Uterus (tissue), 4 donors: Measurements from ENCODE around the gene ADAMTS10. TPM values are rescaled to one million over a fixed set of nuclear protein-coding genes. Genes with fewer than 3 reads are reported as not detected.
"Not testable (repeated sequence)": the region's sequence is repeated elsewhere in the genome, so short reads cannot be mapped to it uniquely, and the experiment has no call there.

ENCODE experiments used
- DNase-seq, 2 donors: peaks; one replicate each; pipeline ENCODE4 v3.0.0-alpha.2; 2019 to 2020
- H3K27ac ChIP-seq, 2 donors: fragments of 200-600 bp; sonication (generic); 1 replicate in 1 of 2; 2 replicates in 1 of 2; pipeline ENCODE4 v1.5.1; 2016 to 2018
- H3K27me3 ChIP-seq, 2 donors: fragments of 200-600 bp; sonication (generic); one replicate each; pipeline ENCODE4 v1.5.1; 2018 to 2019; ENCODE audit warnings: control low read depth in 1 of 2
- H3K36me3 ChIP-seq, 2 donors: fragments of 200-600 bp; sonication (generic); one replicate each; pipeline ENCODE4 v1.5.1; 2019; ENCODE audit warnings: control low read depth in 1 of 2
- H3K4me1 ChIP-seq, 2 donors: fragments of 200-600 bp; sonication (generic); one replicate each; pipeline ENCODE4 v1.5.1; 2018 to 2019; ENCODE audit warnings: control low read depth in 1 of 2
- H3K4me3 ChIP-seq, 2 donors: fragments of 200-600 bp; sonication (generic); 1 replicate in 1 of 2; 2 replicates in 1 of 2; pipeline ENCODE4 v1.5.1; 2018 to 2019; ENCODE audit warnings: mild to moderate bottlenecking in 1 of 2
- H3K9me3 ChIP-seq, 2 donors: fragments of 200-600 bp; sonication (generic); one replicate each; pipeline ENCODE4 v1.5.1; 2019; ENCODE audit warnings: control low read depth in 1 of 2
- CTCF ChIP-seq, 4 experiments: fragments of 200-600 bp in 2 of 4; fragments of 450-650 bp in 2 of 4; sonication (generic) in 2 of 4; IDR thresholded peaks; one replicate each; pipeline ENCODE4 v1.5.1; 2016 to 2019; ENCODE audit warnings: antibody characterized with exemption in 4 of 4, mild to moderate bottlenecking in 2 of 4, moderate library complexity in 1 of 4
- POLR2A ChIP-seq, 2 donors: fragments of 450-650 bp; IDR thresholded peaks; one replicate each; pipeline ENCODE4 v1.6.1; 2016; ENCODE audit warnings: antibody characterized with exemption in 2 of 2, mild to moderate bottlenecking in 1 of 2, moderate library complexity in 1 of 2
- intact Hi-C: fragments of 100-400 bp; cut with DNase I; formaldehyde crosslinking; loops from one replicate; pipeline ENCODE4 v1.15.1; 2023; ENCODE audit warnings: low total_unique reads
- total RNA-seq, 4 donors: library from RNA; depleted of rRNA in 3 of 4; stranded (reverse); fragments of >200 nt in 3 of 4; gene quantifications; one replicate each; pipeline versions ENCODE4 v1.1.0 to v1.2.4, GENCODE V29; 2014 to 2023
- donor health status: DM: yes; HTN: yes; CAD: no.

ADAMTS10 gene
- total RNA-seq, 4 donors from 2014 or later = 13.2 to 70.4 (median 52.7) TPM

GRCh38 chr19:8573316-8573715, 37.2 kb downstream of the ADAMTS10 start:
- no peak for TF ChIP-seq POLR2A (IDR thresholded peaks at IDR 0.05)
- TF ChIP-seq CTCF (IDR thresholded peaks at IDR 0.05) = no peak
- Histone ChIP-seq H3K36me3 (no peaks in the 10 kb centered on the region), H3K27ac (no peak overlapping the region), H3K9me3 (no peaks in the 10 kb centered on the region), H3K4me3 (no peak overlapping the region), H3K4me1 (no peaks in the 10 kb centered on the region), H3K27me3 (no peaks in the 10 kb centered on the region)
- intact Hi-C loops = no loop called here
- DNase-seq = no peak

GRCh38 chr19:8571006-8571411, 39.5 kb downstream of the ADAMTS10 start:
- Histone ChIP-seq H3K36me3 (no peaks in the 10 kb centered on the region), H3K27me3 (no peaks in the 10 kb centered on the region), H3K27ac (no peak overlapping the region), H3K4me3 (no peak overlapping the region), H3K9me3 (no peaks in the 10 kb centered on the region), H3K4me1 (no peaks in the 10 kb centered on the region)
- DNase-seq = no peak
- TF ChIP-seq POLR2A (IDR thresholded peaks at IDR 0.05) (no peak), CTCF (IDR thresholded peaks at IDR 0.05) (no peak)
- intact Hi-C loops = no loop called here

GRCh38 chr19:8569066-8569771, 41.3 kb downstream of the ADAMTS10 start:
- no peaks in the 10 kb centered on the region for H3K36me3 ChIP-seq
- H3K27me3 ChIP-seq = no peaks in the 10 kb centered on the region
- H3K27ac ChIP-seq = no peak overlapping the region
- H3K9me3 ChIP-seq = no peaks in the 10 kb centered on the region
- H3K4me1 ChIP-seq = no peaks in the 10 kb centered on the region
- TF ChIP-seq CTCF (IDR thresholded peaks at IDR 0.05) = no peak
- TF ChIP-seq POLR2A (IDR thresholded peaks at IDR 0.05) = no peak
- H3K4me3 ChIP-seq = no peak overlapping the region
- intact Hi-C loops = no loop called here
- DNase-seq = no peak

GRCh38 chr19:8567522-8568172, 42.9 kb downstream of the ADAMTS10 start:
- no peaks in the 10 kb centered on the region for H3K4me1 ChIP-seq
- intact Hi-C loops = no loop called here
- no peak for TF ChIP-seq POLR2A (IDR thresholded peaks at IDR 0.05)
- no peak for TF ChIP-seq CTCF (IDR thresholded peaks at IDR 0.05)
- no peaks in the 10 kb centered on the region for H3K27me3 ChIP-seq
- H3K9me3 ChIP-seq = no peaks in the 10 kb centered on the region
- H3K36me3 ChIP-seq = no peaks in the 10 kb centered on the region
- H3K27ac ChIP-seq = no peak overlapping the region
- H3K4me3 ChIP-seq = no peak overlapping the region
- no peak for DNase-seq

GRCh38 chr19:8566855-8567254, 43.7 kb downstream of the ADAMTS10 start:
- intact Hi-C loops = no loop called here
- no peak overlapping the region for H3K4me3 ChIP-seq
- TF ChIP-seq POLR2A (IDR thresholded peaks at IDR 0.05) (no peak), CTCF (IDR thresholded peaks at IDR 0.05) (no peak)
- no peaks in the 10 kb centered on the region for H3K4me1 ChIP-seq
- DNase-seq = no peak
- H3K36me3 ChIP-seq = no peaks in the 10 kb centered on the region
- H3K27me3 ChIP-seq = no peaks in the 10 kb centered on the region
- H3K27ac ChIP-seq = no peak overlapping the region
- no peaks in the 10 kb centered on the region for H3K9me3 ChIP-seq

GRCh38 chr19:8564866-8565265, 45.6 kb downstream of the ADAMTS10 start:
- H3K36me3 ChIP-seq, H3K27ac ChIP-seq, H3K9me3 ChIP-seq, H3K4me1 ChIP-seq, DNase-seq, intact Hi-C loops, H3K4me3 ChIP-seq, H3K27me3 ChIP-seq: not testable (repeated sequence)
